GM06990 (cell line): Measurements from ENCODE around the gene ARPC3.
"Not testable (repeated sequence)": the region's sequence is repeated elsewhere in the genome, so short reads cannot be mapped to it uniquely, and the experiment has no call there.

Source experiments
- DNase-seq: peaks from one replicate; pipeline ENCODE4 v3.0.0-alpha.2; 2011; ENCODE audit not compliant: insufficient read length; ENCODE audit errors: extremely low read depth
- H3K27me3 ChIP-seq: replicated peaks from 2 replicates; pipeline ENCODE4 v1.6.0; 2011; ENCODE audit warnings: low read length; ENCODE audit not compliant: control insufficient read depth, insufficient read depth
- H3K36me3 ChIP-seq: 2 replicates; pipeline ENCODE4 v1.5.1; 2011; ENCODE audit warnings: low read length; ENCODE audit not compliant: control insufficient read depth, insufficient read depth
- H3K4me3 ChIP-seq: replicated peaks from 2 replicates; pipeline ENCODE4 v1.5.1; 2011; ENCODE audit warnings: low read depth, mild to moderate bottlenecking, control low read depth, low read length
- CTCF ChIP-seq: IDR thresholded peaks from 2 replicates; pipeline ENCODE4 v1.5.1; 2011; ENCODE audit warnings: low read length, control low read depth, mild to moderate bottlenecking, inconsistent platforms; ENCODE audit not compliant: insufficient read depth, poor library complexity, severe bottlenecking

ARPC3 gene

GRCh38 chr12:110421701-110422100 lies 28.4 kb downstream of the ARPC3 start:
- no peak for TF ChIP-seq CTCF
- H3K36me3 ChIP-seq, result no peaks in the 10 kb centered on the region
- DNase-seq, result no peak
- H3K27me3 ChIP-seq, result no peaks in the 10 kb centered on the region
- no peak overlapping the region for H3K4me3 ChIP-seq

- DNase-seq, result no peak
- Histone ChIP-seq H3K36me3 (no peaks in the 10 kb centered on the region), H3K27me3 (no peaks in the 10 kb centered on the region), H3K4me3 (no peak overlapping the region)
- TF ChIP-seq CTCF, result no peak
These were observed 28.9 kb downstream of the ARPC3 start for GRCh38 chr12:110421159-110421661.

GRCh38 chr12:110420644-110421043 lies 29.5 kb downstream of the ARPC3 start:
- DNase-seq, H3K4me3 ChIP-seq: not testable (repeated sequence)

GRCh38 chr12:110417113-110417512 lies 33.0 kb downstream of the ARPC3 start:
- not testable (repeated sequence) for H3K4me3 ChIP-seq, H3K27me3 ChIP-seq, DNase-seq, H3K36me3 ChIP-seq

More at GRCh38 chr12:110420644-110421043, 29.5 kb downstream of the ARPC3 start:
- H3K36me3 ChIP-seq, H3K27me3 ChIP-seq: not testable (repeated sequence)

GRCh38 chr12:110410086-110410485 lies 40.1 kb downstream of the ARPC3 start:
- not testable (repeated sequence) for DNase-seq, H3K36me3 ChIP-seq, H3K4me3 ChIP-seq, H3K27me3 ChIP-seq

- H3K4me3 ChIP-seq, H3K36me3 ChIP-seq, DNase-seq, H3K27me3 ChIP-seq: not testable (repeated sequence)
These were observed 44.9 kb downstream of the ARPC3 start for GRCh38 chr12:110405126-110405662.

GRCh38 chr12:110403976-110404682 lies 46.0 kb downstream of the ARPC3 start:
- no peaks in the 10 kb centered on the region for H3K27me3 ChIP-seq
- DNase-seq, result peak; percentile 75
- peaks cover 4% of the 10 kb centered on the region for H3K36me3 ChIP-seq
- H3K4me3 ChIP-seq, result peak overlapping the region; percentile 92
- no peak for TF ChIP-seq CTCF
